ENCODE data around the gene GARRE1. TPM values are rescaled to one million over a fixed set of nuclear protein-coding genes. Genes with fewer than 3 reads are reported as not detected.
"Not testable (repeated sequence)": the region's sequence is repeated elsewhere in the genome, so short reads cannot be mapped to it uniquely, and the experiment has no call there.

The GARRE1 gene
- total RNA-seq, 3 donors from 2014 or later: 18.7 to 27.6 (median 27.3) TPM

DNA sequence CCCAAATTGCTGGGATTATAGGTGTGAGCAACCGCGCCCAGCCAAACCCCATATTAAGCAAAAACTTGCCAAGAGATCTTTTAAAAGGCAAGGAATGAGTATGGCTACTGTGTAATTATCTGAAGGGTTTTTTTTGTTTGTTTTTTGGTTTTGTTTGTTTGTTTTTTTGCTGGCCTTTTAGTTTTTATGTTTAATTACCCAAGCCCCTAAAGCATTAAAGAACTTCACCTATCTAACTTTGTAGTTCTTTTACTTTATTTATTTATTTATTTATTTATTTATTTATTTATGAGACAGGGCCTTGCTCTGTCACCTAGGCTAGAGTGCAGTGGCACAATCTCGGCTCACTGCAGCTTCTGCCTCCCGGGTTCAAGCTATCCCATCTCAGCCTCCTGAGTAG lies 40.3 kb upstream of the GARRE1 start:
- Histone ChIP-seq H3K36me3 (ENCODE audit: low read depth) (no peaks in the 10 kb centered on the region), H3K9me3 (no peaks in the 10 kb centered on the region), H3K4me1 (ENCODE audit: low read depth) (peaks cover 6% of the 10 kb centered on the region), H3K4me3 (no peak overlapping the region)
- intact Hi-C loops (cut with DNase I, micrococcal nuclease): no loop called here
- DNase-seq (no peak), ATAC-seq (no peak)
- TF ChIP-seq, protein P1, sequence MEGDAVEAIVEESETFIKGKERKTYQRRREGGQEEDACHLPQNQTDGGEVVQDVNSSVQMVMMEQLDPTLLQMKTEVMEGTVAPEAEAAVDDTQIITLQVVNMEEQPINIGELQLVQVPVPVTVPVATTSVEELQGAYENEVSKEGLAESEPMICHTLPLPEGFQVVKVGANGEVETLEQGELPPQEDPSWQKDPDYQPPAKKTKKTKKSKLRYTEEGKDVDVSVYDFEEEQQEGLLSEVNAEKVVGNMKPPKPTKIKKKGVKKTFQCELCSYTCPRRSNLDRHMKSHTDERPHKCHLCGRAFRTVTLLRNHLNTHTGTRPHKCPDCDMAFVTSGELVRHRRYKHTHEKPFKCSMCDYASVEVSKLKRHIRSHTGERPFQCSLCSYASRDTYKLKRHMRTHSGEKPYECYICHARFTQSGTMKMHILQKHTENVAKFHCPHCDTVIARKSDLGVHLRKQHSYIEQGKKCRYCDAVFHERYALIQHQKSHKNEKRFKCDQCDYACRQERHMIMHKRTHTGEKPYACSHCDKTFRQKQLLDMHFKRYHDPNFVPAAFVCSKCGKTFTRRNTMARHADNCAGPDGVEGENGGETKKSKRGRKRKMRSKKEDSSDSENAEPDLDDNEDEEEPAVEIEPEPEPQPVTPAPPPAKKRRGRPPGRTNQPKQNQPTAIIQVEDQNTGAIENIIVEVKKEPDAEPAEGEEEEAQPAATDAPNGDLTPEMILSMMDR (IDR thresholded peaks at IDR 0.05): no peak

DNA sequence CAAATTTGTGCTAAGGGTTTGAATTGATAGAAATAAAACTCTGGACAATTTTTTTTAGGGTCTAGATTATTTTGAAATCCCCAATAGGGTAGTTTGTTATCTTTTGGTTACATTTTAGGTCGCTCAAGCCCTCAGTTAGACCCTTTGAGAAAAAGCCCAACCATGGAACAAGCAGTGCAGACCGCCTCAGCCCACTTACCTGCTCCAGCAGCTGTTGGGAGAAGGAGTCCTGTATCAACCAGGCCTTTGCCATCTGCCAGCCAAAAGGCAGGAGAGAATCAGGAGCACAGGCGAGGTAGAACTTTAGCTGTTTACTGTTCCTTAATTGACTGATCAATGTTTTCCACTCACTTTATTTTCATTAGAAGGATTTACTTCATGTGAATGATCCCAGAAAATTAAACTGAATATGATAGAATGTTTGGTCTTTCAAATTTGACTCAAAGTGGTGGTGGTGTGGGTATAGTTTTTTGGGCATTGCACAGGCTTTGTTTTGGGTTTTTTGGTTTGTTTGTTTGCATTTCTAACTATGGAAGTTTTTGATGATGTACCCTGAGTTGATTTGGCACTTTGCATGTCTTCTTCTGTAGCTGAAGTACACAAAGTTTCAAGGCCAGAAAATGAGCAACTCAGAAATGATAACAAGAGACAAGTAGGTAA lies 39.2 kb upstream of the GARRE1 start:
- Histone ChIP-seq H3K9me3 (no peaks in the 10 kb centered on the region), H3K4me1 (ENCODE audit: low read depth) (peaks cover 6% of the 10 kb centered on the region), H3K36me3 (ENCODE audit: low read depth) (no peaks in the 10 kb centered on the region), H3K4me3 (no peak overlapping the region)
- ATAC-seq (no peak), DNase-seq (no peak)
- intact Hi-C loops (cut with DNase I, micrococcal nuclease): no loop called here
- TF ChIP-seq, protein P1 (IDR thresholded peaks at IDR 0.05): no peak

DNA sequence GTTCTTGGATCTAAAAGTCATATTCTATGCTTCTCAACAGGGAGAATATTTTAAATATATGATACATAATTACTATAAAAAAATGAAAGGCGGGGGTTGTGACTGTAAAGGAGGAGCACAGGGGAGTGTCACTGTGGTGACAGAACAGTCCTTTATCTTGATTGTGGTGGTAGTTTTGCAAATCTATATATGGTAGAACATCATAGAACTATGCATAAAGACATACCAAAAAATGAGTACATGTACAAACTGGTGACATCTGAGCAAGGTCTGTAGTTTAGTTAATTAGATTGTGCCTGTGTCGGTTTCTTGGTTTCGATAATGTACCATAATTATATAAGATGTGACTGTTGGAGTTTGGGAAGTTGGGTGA lies 38.7 kb upstream of the GARRE1 start:
- DNase-seq: no peak
- TF ChIP-seq, protein P1 (IDR thresholded peaks at IDR 0.05): no peak
- Histone ChIP-seq H3K36me3 (ENCODE audit: low read depth) (no peaks in the 10 kb centered on the region), H3K9me3 (no peaks in the 10 kb centered on the region), H3K4me1 (ENCODE audit: low read depth) (peaks cover 6% of the 10 kb centered on the region), H3K4me3 (no peak overlapping the region)
- ATAC-seq: no peak
- intact Hi-C loops (cut with DNase I, micrococcal nuclease): no loop called here

DNA sequence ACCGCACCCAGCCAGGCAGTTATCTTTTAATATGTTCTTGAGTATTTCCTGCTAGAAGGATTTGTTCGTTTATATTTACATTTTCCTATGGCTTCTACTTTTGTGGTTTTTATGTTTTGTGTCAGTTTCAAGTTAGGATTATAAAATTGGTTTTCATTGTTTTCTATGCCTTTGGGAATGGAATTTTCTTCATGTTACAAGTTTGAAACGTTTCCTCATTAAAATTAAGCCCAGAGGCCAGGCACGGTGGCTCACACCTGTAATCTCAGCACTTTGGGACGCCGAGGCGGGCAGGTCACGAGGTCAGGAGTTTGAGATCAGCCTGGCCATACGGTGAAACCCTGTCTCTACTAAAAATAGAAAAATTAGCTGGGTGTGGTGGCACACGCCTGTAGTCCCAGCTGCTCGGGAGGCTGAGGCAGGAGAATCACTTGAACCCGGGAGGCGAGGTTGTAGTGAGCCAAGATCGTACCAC lies 37.6 kb upstream of the GARRE1 start:
- ATAC-seq: peak; percentile 26
- H3K4me3 ChIP-seq; DNase-seq; H3K9me3 ChIP-seq; H3K36me3 ChIP-seq (ENCODE audit: low read depth); H3K4me1 ChIP-seq (ENCODE audit: low read depth); intact Hi-C loops (cut with DNase I, micrococcal nuclease): not testable (repeated sequence)

DNA sequence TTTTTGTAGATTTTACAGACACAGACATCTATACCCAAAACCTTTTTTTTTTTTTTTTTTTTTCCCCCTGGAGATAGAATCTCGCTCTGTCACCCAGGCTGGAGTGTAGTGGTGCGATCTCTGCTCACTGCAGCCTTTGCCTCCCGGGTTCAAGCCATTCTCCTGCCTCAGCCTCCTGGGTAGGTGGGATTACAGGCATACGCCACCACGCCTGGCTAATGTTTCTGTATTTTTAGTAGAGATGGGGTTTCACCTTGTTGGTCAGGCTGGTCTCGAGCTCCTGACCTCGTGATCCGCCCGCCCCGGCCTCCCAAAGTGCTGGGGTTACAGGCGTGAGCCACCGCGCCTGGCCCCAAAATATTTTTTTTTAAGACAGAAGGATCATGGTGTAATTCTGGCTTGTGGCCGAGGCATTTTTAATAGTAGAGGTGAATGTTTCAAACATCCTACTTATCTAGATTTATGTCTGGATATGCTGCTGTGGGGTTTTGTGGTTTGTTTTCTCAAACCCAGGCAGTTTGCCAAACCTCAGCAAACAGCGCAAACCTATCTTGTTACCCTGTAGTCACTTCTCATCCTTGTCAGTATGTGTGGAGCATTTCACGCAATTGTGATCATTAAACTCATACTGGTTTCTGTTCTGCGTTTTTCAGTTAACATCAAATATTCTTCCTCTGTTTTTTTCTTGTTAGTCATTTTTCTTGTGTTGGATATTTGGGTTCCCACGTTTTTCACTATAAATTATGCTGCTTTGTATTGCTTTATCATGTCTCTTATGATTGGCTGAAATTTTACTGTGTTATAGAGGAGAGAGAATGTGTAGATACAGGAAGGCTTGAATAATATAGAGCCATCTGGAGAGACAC lies 36.2 kb upstream of the GARRE1 start:
- Histone ChIP-seq H3K36me3 (ENCODE audit: low read depth) (no peaks in the 10 kb centered on the region), H3K4me3 (no peak overlapping the region), H3K4me1 (ENCODE audit: low read depth) (peaks cover 6% of the 10 kb centered on the region), H3K9me3 (no peaks in the 10 kb centered on the region)
- TF ChIP-seq, protein P1 (IDR thresholded peaks at IDR 0.05): no peak
- peak in 1 of 3 donors; percentile 52 for DNase-seq
- peak; percentile 78 for ATAC-seq
- intact Hi-C loops (cut with DNase I, micrococcal nuclease): no loop called here

DNA sequence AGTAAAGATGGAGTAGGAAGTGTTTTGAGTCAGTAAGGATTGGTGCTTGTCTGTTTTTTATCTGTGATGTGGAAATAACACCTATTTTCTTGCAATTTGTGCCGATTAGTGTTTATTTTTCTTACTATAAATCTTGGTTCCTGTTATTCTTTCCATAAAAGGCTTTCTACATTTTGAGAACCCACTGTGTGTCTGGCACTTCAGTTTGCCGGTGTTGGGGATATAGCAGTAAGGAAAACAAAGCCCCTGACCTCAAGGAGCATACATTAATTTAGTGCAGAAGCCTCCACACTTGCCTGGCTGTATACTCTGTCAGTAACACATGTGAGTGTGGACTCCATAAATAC lies 35.6 kb upstream of the GARRE1 start:
- TF ChIP-seq, protein P1 (IDR thresholded peaks at IDR 0.05): no peak
- no peaks in the 10 kb centered on the region for H3K9me3 ChIP-seq
- H3K36me3 ChIP-seq (ENCODE audit: low read depth): no peaks in the 10 kb centered on the region
- intact Hi-C loops (cut with DNase I, micrococcal nuclease): no loop called here
- no peak for ATAC-seq
- no peak overlapping the region for H3K4me3 ChIP-seq
- no peak for DNase-seq
- peaks cover 6% of the 10 kb centered on the region for H3K4me1 ChIP-seq (ENCODE audit: low read depth)

Measured in mucosa of descending colon (tissue), 3 donors.